Neural progenitor cell (in vitro differentiated cells): ENCODE data around the gene ADAMTS18. TPM values are rescaled to one million over a fixed set of nuclear protein-coding genes. Genes with fewer than 3 reads are reported as not detected.

Source experiments
- DNase-seq: peaks from one replicate; pipeline ENCODE4 v3.0.0-alpha.2; 2016; ENCODE audit warnings: low spot score
- H2AFZ ChIP-seq: fragments of 200-600 bp; sonication (generic); replicated peaks from 2 replicates; pipeline ENCODE4 v1.6.1; 2016; ENCODE audit warnings: antibody characterized with exemption
- H3F3A ChIP-seq: fragments of 200-600 bp; sonication (generic); 2 replicates; pipeline ENCODE4 v1.6.1; 2016; ENCODE audit warnings: antibody characterized with exemption, low read depth
- H3K27ac ChIP-seq: fragments of 200-600 bp; sonication (generic); 2 replicates; pipeline ENCODE4 v1.5.1; 2016; ENCODE audit warnings: mild to moderate bottlenecking
- H3K27me3 ChIP-seq: fragments of 200-600 bp; sonication (generic); 2 replicates; pipeline ENCODE4 v1.6.1; 2016; ENCODE audit warnings: mild to moderate bottlenecking, moderate library complexity
- H3K36me3 ChIP-seq: fragments of 200-600 bp; sonication (generic); 2 replicates; pipeline ENCODE4 v1.5.1; 2016
- H3K4me1 ChIP-seq: fragments of 200-600 bp; sonication (generic); 2 replicates; pipeline ENCODE4 v1.6.1; 2016; ENCODE audit warnings: mixed run types
- H3K4me2 ChIP-seq: fragments of 200-600 bp; sonication (generic); 2 replicates; pipeline ENCODE4 v1.6.1; 2016
- H3K4me3 ChIP-seq: fragments of 200-600 bp; sonication (generic); 2 replicates; pipeline ENCODE4 v1.5.1; 2016
- H3K79me2 ChIP-seq: fragments of 200-600 bp; sonication (generic); 2 replicates; pipeline ENCODE4 v1.6.1; 2016; ENCODE audit warnings: low read depth
- H3K9ac ChIP-seq: fragments of 200-600 bp; sonication (generic); 2 replicates; pipeline ENCODE4 v1.6.1; 2016
- H3K9me3 ChIP-seq: fragments of 200-600 bp; sonication (generic); 2 replicates; pipeline ENCODE4 v1.5.1; 2016; ENCODE audit warnings: low read depth
- H4K20me1 ChIP-seq: fragments of 200-600 bp; sonication (generic); 2 replicates; pipeline ENCODE4 v1.6.1; 2016; ENCODE audit warnings: low read depth
- H3K27ac Mint-ChIP-seq: 3 replicates; pipeline ENCODE4 v1.8.0; 2021; ENCODE audit warnings: mixed read lengths
- H3K27me3 Mint-ChIP-seq: 2 replicates; pipeline ENCODE4 v1.8.0; 2022; ENCODE audit warnings: low read depth, mild to moderate bottlenecking, inconsistent platforms, moderate library complexity, mixed read lengths; ENCODE audit not compliant: insufficient read depth
- H3K36me3 Mint-ChIP-seq: 3 replicates; pipeline ENCODE4 v1.8.0; 2021; ENCODE audit warnings: mixed read lengths
- H3K4me1 Mint-ChIP-seq: 3 replicates; pipeline ENCODE4 v1.8.0; 2021; ENCODE audit warnings: mixed read lengths
- H3K4me3 Mint-ChIP-seq: 3 replicates; pipeline ENCODE4 v1.8.0; 2021; ENCODE audit warnings: mild to moderate bottlenecking, moderate library complexity, mixed read lengths
- H3K9me3 Mint-ChIP-seq: 3 replicates; pipeline ENCODE4 v1.8.0; 2020; ENCODE audit warnings: mixed read lengths
- EZH2 ChIP-seq: fragments of 200-600 bp; sonication (generic); IDR thresholded peaks from 2 replicates; pipeline ENCODE4 v1.6.1; 2017; ENCODE audit warnings: antibody characterized with exemption, mild to moderate bottlenecking, moderate library complexity
- EZH2phosphoT487 ChIP-seq: fragments of 200-600 bp; sonication (generic); IDR thresholded peaks from 2 replicates; pipeline ENCODE4 v1.6.1; 2017; ENCODE audit warnings: antibody characterized with exemption
- total RNA-seq: library from RNA; depleted of rRNA; stranded (reverse); fragments of >200 nt; gene quantifications from 2 replicates; pipeline ENCODE4 v1.2.3, GENCODE V29; 2015; ENCODE audit warnings: low replicate concordance
- TF ChIP-seq, protein P1 (sequence below): fragments of 200-600 bp; sonication (generic); IDR thresholded peaks from 2 replicates; pipeline ENCODE4 v1.5.1; 2017; ENCODE audit warnings: antibody characterized with exemption, mild to moderate bottlenecking

Gene ADAMTS18
- total RNA-seq, 1 donor from 2014 or later: 1.9 TPM

DNA sequence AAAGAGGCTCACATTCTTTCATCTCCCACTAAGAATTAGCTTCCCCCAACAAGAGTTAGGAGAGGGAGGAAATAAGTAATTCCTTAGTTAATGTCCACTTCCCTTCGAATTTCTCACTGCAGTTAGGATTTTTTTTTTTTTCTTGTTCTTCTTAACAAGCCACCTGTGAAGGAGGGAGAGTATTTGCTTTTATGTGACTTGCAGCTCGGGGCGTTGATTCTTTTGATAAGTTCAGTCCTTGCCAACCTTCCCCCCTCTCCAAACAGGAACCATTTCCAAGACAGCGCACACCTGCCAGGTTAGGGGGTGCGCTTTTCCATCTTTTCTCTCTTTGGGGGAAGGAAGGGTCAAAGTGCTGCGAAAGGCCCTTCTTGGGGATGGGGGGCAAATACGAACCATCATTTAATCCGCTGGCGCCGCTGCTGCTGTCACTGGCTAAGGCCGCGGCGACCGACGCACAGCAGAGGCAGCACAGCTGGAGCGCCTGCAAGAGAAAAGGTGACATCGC lies 758 bp downstream of the ADAMTS18 start:
- H3K9ac ChIP-seq: no peak overlapping the region
- Mint-ChIP-seq H3K27ac (no peak overlapping the region), H3K27me3 (peaks cover 43% of the 10 kb centered on the region), H3K4me3 (peak overlapping the region; percentile 86), H3K4me1 (peaks cover 45% of the 10 kb centered on the region), H3K9me3 (peaks cover 4% of the 10 kb centered on the region), H3K36me3 (peaks cover 6% of the 10 kb centered on the region)
- H3K9me3 ChIP-seq: no peaks in the 10 kb centered on the region
- peaks cover 15% of the 10 kb centered on the region for H3F3A ChIP-seq
- H3K4me1 ChIP-seq: peaks cover 23% of the 10 kb centered on the region
- H2AFZ ChIP-seq: no peak overlapping the region
- TF ChIP-seq EZH2: no peak
- TF ChIP-seq, protein P1, sequence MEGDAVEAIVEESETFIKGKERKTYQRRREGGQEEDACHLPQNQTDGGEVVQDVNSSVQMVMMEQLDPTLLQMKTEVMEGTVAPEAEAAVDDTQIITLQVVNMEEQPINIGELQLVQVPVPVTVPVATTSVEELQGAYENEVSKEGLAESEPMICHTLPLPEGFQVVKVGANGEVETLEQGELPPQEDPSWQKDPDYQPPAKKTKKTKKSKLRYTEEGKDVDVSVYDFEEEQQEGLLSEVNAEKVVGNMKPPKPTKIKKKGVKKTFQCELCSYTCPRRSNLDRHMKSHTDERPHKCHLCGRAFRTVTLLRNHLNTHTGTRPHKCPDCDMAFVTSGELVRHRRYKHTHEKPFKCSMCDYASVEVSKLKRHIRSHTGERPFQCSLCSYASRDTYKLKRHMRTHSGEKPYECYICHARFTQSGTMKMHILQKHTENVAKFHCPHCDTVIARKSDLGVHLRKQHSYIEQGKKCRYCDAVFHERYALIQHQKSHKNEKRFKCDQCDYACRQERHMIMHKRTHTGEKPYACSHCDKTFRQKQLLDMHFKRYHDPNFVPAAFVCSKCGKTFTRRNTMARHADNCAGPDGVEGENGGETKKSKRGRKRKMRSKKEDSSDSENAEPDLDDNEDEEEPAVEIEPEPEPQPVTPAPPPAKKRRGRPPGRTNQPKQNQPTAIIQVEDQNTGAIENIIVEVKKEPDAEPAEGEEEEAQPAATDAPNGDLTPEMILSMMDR: no peak
- peak; percentile 30 for TF ChIP-seq EZH2phosphoT487
- H3K4me3 ChIP-seq: peak overlapping the region; percentile 78
- peaks cover 14% of the 10 kb centered on the region for H4K20me1 ChIP-seq
- H3K4me2 ChIP-seq: peak overlapping the region; percentile 99
- no peak for DNase-seq
- no peak overlapping the region for H3K27ac ChIP-seq
- H3K79me2 ChIP-seq: no peaks in the 10 kb centered on the region
- H3K27me3 ChIP-seq: peaks cover 87% of the 10 kb centered on the region
- H3K36me3 ChIP-seq: no peaks in the 10 kb centered on the region

DNA sequence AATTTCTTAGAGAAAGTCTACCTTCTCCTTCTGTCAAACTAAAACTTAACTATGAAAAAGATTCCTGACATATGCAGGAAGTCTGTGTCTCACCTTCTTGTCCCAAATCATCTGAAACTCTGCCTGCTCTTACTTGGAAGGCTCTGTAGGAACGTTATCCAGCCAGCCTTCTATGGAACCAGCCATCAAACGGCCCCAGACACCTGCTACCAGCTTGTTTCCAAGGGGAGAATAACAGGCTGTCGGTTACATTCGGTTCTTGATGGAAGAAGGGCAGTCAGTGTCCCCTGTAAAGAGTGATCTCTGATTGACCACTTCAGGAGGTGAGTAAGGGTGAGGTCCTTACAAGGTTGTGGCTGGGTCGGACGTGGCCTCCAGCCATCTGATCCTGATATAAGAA lies 1.7 kb downstream of the ADAMTS18 start:
- H3K27me3 Mint-ChIP-seq: peaks cover 43% of the 10 kb centered on the region

GRCh38 chr16:77432264-77432663 lies 2.6 kb downstream of the ADAMTS18 start:
- no peak overlapping the region for H3K27ac ChIP-seq
- no peaks in the 10 kb centered on the region for H3K36me3 ChIP-seq
- peaks cover 11% of the 10 kb centered on the region for H3F3A ChIP-seq
- H2AFZ ChIP-seq: no peak overlapping the region
- no peak for DNase-seq
- peaks cover 12% of the 10 kb centered on the region for H3K4me1 ChIP-seq
- TF ChIP-seq EZH2: no peak
- TF ChIP-seq EZH2phosphoT487: no peak
- TF ChIP-seq, protein P1: no peak
- Mint-ChIP-seq H3K4me3 (peak overlapping the region; percentile 31), H3K9me3 (peaks cover 15% of the 10 kb centered on the region), H3K36me3 (peaks cover 19% of the 10 kb centered on the region), H3K27ac (no peak overlapping the region), H3K27me3 (peaks cover 40% of the 10 kb centered on the region), H3K4me1 (peaks cover 42% of the 10 kb centered on the region)
- H4K20me1 ChIP-seq: peaks cover 14% of the 10 kb centered on the region
- H3K4me2 ChIP-seq: no peak overlapping the region
- H3K27me3 ChIP-seq: peaks cover 82% of the 10 kb centered on the region
- no peaks in the 10 kb centered on the region for H3K9me3 ChIP-seq
- no peaks in the 10 kb centered on the region for H3K79me2 ChIP-seq
- no peak overlapping the region for H3K4me3 ChIP-seq
- no peak overlapping the region for H3K9ac ChIP-seq

More for the DNA sequence above, 1.7 kb downstream of the ADAMTS18 start:
- Histone ChIP-seq H3K27ac (no peak overlapping the region), H3K36me3 (no peaks in the 10 kb centered on the region), H3K27me3 (peaks cover 87% of the 10 kb centered on the region), H3K4me3 (no peak overlapping the region), H3K9ac (no peak overlapping the region), H2AFZ (no peak overlapping the region), H3F3A (peaks cover 15% of the 10 kb centered on the region), H3K4me2 (no peak overlapping the region), H3K9me3 (no peaks in the 10 kb centered on the region), H4K20me1 (peaks cover 14% of the 10 kb centered on the region), H3K4me1 (peaks cover 13% of the 10 kb centered on the region), H3K79me2 (no peaks in the 10 kb centered on the region)
- Mint-ChIP-seq H3K36me3 (peaks cover 14% of the 10 kb centered on the region), H3K4me3 (peak overlapping the region; percentile 86), H3K27ac (no peak overlapping the region), H3K9me3 (peaks cover 11% of the 10 kb centered on the region), H3K4me1 (peaks cover 45% of the 10 kb centered on the region)
- TF ChIP-seq EZH2phosphoT487: no peak
- no peak for TF ChIP-seq EZH2
- TF ChIP-seq, protein P1: no peak
- no peak for DNase-seq
